HPDE6-E6E7 (cell line): ENCODE results near the gene PSEN2.
A peak's percentile ranks its signal among the peaks of the same experiment; 100 is the strongest.
"Not testable (repeated sequence)": the region's sequence is repeated elsewhere in the genome, so short reads cannot be mapped to it uniquely, and the experiment has no call there.

Experiments
- DNase-seq: peaks from one replicate; pipeline ENCODE4 v3.0.0; 2011; ENCODE audit warnings: missing footprints; ENCODE audit errors: extremely low spot score

PSEN2 gene

DNA sequence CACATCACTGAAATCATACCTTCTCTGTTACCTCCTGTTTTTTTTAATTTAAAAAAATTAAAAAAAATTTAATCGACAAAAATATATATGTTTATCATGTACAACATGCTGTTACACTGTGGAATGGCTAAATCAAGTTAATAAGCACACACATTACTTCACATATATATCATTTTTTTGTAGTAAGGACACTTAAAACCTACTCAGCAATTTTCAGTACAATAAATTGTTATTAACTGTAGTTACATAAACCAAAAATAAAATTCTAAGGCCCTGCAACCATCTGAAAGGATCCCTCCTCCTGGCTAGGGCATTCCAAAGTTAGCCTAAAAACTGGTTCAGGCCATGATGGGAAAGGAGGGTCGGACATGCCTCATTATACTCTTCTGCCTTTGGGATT, 46.1 kb downstream of the PSEN2 start:
- DNase-seq: no peak

DNA sequence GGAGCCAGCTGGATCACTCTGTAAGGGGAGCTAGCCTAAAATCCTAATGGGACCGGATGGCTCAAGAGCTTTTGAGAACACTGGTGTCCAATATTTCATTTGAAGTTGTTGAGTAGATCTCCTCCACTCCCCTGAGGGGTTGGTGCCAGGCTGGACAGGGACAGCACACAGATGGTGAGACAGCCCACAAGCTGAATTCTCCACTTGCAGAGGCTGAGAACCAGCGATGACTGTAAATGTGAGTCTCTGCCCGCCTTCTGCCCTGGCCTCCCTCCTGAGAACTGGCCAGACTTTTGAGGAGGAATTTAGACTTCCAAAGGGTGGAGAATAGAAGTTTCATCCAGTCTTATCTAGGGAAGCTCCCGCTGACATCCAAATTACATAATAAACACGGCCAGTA, 49.2 kb downstream of the PSEN2 start:
- no peak for DNase-seq

DNA sequence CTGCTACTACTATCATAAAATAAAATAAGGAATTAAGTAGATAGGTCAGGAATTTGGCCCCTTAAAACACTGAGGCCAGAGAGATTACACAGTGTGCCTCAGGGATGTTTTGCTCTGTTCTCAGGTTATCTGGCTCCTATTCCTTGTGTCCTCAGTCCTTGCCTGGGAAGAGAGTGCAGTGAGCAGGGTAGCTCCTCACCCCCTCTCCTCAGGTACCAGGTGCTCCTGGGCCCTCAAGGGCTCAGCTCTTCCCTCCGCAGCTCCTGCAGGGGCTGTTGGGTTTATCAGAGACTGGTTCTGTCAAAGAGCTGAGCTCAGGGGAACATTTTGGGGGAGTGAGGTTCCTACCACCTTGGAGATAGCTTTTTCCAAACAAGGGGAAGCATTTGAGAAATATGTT, 49.6 kb downstream of the PSEN2 start:
- no peak for DNase-seq

DNA sequence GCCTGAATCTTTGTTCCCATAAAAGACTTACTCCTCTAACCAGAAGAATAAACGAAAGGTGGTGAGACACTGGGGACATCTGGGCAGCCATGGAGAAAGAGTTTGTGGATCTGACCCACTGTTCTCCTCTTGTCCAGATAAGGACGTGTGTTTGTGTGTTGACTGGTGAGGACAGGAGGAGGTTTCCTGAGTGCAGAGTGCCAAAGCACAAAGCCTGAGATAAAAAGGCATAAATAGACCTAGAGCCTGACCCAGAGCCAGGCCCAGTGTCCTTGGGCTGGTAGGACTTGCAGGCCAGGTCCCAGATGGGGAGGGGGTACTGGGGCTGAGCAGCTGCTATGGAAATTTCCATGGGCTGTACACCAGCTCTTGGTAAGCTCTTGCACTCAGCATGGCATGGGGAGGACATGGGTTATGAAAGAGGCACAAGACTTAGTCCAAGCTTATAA, 50.1 kb downstream of the PSEN2 start:
- no peak for DNase-seq

DNA sequence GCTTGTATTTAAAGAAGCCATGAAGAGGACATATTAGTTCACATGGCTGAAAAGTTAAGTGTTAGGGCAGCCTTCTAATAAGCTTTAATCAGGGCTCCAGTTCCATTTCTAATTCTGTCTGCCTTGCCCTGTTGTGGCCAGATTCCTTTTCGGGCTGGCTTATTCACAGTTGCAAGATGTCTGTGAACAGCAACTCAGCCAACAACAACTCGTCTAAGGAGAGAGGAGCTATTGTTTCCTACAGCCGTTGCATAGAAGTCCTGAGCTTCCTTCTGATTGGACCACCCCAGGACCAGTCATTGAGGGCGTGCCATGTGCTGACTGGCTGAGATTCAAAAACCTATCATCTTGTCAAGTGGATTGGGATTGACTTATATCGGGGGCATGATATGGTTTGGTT, 51.1 kb downstream of the PSEN2 start:
- no peak for DNase-seq

DNA sequence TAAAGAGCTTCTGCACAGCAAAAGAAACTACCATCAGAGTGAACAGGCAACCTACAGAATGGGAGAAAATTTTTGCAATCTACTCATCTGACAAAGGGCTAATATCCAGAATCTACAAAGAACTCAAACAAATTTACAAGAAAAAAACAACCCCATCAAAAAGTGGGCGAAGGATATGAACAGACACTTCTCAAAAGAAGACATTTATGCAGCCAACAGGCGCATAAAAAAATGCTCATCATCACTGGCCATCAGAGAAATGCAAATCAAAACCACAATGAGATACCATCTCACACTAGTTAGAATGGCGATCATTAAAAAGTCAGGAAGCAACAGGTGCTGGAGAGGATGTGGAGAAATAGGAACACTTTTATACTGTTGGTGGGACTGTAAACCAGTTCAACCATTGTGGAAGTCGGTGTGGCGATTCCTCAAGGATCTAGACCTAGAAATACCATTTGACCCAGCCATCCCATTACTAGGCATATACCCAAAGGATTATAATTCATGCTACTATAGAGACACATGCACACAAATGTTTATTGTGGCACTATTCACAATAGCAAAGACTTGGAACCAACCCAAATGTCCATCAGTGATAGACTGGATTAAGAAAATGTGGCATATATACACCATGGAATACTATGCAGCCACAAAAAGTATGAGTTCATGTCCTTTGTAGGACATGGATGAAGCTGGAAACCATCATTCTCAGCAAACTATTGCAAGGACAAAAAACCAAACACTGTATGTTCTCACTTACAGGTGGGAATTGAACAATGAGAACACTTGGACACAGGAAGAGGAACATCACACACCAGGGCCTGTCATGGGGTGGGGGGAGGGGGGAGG, 59.1 kb downstream of the PSEN2 start:
- DNase-seq: not testable (repeated sequence)

DNA sequence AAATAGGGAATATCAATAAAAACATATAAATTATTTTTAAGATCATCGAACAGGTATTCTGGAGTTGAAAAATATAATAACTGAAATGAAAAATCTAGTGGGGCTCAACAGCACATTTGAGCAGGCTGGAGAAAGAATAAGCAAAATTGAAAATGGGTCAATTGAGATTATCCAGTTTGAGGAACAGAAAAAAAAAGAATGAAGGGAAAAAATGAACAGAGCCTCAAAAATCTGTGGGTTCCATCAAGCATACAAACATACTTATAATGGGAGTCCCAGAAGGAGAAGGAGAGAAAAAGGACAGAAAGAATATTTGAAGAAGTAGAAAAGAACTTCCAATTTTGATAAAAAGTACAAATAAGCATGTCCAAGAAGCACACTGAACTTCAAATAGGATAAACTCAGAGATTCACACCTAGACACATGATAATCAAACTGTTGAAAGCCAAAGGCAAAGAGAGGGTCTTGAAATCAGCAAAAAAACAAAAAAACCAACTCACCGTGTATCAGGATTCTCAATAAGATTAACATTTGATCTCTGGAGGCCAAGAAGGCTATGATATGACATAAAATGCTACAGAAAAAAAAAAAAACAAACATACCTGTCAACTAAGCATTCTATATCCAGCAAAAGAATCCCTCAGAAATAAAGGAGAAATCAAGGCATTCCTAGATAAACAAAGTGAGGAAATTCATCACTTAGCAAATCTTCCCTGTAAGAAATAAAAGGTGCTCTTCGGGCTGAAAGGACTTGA, 64.2 kb downstream of the PSEN2 start:
- DNase-seq: no peak

DNA sequence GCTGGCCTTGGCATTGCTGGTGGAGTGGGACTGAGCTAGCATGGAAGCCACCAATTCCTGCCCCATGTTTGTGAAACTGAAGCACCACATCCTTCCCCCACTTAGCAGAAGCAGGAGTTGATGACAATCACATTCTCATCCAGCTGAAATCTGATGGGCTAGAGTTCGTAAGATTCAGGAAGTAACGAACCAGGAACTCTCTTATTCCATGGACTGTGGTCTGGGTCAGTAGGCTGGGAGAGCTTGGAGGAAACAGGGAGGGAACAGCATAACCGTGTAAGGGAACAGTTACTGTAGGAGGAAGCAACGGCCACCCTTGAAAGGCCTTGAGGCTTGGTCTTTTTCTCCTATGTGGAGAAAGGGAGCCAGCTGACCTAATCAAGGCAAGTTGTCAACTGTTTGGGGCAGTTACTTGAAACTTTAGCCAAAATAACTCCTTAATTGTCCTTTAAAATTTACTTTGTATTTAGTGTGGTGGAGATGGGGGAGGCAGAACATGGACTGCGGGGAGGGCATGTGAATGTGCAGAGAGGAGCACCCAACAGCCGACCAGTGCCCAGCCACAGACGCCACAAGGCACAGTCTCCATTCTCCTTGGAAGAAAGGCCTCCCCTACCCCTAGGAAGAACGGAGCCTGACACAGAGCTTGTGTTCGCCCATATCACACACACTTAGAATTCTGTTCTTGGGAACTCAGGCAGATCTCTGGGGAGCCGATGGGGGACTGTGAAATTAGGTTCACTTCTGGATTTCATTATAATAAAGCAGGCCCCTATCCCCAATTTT, 67.7 kb downstream of the PSEN2 start:
- no peak for DNase-seq

DNA sequence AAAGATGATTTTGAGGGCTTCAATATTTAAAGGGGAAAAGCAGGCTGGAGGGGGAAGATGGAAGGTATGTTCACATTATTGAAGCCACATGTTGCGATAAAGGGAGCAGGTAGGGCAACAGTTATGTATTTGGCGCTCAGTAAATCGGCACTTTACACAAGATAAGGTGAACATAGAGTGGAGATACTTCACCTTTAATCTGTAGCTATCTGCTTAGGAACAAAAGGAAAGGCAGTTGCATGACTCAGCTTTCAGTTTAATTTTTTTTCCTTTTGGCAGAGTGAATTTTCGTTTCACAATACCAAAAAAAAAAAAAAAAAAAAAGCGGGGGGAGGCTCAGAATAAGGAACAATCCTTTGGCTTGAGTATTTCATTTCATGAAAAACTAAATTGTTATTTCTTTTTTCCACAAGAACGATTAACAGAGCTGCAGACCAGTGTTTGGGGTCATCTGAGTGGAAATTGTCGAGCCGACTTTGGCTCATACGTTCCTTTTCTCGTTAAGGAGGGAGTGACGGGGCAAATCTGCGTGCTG, 68.6 kb downstream of the PSEN2 start:
- no peak for DNase-seq

DNA sequence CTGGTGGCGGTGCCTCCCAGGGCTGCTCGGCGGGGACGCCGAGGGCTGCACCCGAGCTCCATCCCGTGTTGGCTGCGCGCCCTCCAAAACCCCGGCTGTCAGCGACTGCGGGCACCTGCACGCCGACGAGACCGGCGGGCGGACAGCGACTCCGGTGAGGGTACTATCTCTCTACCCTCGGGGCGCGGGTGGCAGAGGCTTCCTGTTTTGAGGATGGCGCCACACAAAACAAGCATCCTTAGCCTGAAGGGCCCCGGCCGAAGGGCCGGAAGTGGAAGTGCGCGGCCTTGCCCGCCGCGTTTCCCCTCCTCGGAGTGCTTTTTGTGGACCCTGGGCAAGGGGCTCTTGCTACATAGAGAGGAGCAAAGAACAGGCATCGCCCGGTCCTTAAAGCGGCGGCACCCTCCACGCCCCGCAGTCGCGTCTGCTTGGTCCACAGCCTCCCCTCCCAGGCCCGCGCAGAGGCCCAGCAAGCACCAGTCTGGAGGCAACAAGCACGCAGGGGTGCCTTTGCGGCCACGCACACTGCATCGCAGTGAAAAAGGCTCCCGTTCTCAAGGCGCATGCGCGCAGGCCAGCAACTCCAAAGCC, 69.1 kb downstream of the PSEN2 start:
- DNase-seq: peak; percentile 39

DNA sequence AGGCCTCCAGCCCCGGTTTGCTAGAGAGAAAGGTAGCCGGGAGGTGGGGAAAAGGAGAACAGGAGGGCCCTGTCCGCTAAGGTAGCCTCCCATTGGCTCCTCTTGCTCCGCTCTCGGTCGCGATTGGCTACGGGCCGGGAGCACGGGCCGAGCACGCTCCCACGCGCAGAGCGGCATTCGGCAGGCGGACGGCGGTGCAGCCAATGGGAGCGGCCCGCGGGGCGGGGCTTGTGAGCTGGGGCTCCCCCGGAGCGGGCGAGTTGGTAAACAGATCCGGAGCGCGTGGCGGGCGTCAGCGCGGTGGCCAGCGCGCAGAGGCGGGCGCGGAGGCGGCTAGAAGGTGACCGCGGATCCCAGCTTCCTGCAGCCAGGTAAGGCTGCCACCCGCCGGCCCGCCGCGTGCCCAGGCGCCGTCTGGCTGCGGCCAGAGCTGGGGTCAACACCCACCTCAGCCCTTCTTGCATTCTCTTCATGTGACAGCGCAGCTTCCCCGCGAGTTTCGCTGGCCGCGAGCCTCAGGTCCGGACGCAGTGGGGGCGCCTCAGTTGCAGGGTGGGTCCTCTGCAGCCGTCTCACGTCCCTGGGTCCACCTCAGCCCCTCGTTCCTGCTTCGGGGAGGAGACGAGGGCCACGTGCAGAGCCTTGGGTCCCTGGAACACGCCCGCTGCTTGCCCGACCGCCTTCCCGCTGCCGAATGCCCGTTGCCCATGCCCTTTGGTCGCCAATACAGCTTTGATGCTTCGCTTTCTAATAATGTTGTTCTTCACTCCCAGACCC, 69.8 kb downstream of the PSEN2 start, which contains the start of gene COQ8A:
Gene COQ8A (plus strand): TSS at position 266 of the 777 bp plus-strand sequence. CDS start 21,092 bp downstream, outside the sequence.
- peak; percentile 98 for DNase-seq

DNA sequence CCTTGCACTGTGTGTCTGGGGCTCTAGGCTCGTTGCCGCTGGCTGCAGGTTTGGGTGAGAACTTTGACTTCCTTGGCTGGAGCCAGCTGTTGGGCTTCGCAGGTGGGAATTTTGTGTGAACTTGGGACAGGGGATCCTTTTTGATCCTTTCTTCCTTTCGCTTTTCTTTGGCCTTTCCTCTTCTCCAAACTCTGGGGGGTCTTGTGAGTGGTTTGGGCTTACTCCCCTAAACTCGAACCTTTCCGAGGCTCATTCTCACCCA, 70.3 kb downstream of the PSEN2 start:
- DNase-seq: no peak

DNA sequence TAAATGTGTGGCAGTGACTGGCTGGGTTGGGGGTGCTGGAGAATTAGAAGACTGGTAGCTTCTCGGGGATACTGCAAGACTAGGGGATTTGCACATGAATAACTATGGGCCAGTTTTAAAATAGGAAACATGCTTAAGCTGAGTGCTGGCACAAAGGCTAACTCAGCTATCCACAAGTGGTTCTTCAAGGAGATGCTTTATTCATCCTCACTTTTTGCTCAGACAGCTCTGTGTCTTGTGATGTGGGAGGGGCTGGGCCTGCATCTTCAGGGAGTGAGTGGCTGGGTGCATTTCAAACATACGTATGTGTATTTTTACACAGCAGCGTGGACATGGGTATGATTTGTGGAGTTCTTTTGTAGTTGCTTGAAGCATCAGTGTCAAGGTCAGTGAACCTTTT, 72.0 kb downstream of the PSEN2 start:
- no peak for DNase-seq

DNA sequence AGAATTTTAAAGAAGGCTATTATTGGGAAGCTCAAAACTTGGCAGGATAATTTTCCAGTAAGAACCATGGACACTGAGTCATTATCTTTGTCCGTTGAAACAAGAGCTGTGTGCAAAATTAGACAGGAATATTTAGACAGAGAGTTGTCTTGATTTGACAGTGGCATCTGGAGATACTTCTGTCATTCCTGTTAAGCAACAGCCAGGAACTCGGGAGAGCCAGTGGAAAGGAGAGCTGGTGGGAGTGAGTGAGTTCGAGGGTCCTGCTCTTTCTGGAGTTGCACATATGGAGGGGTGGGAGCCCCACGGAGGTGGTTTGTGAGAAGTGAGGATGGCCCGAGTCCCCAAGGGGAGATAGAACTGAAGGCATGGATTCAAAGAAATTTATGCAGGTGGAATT, 72.7 kb downstream of the PSEN2 start:
- DNase-seq: no peak

DNA sequence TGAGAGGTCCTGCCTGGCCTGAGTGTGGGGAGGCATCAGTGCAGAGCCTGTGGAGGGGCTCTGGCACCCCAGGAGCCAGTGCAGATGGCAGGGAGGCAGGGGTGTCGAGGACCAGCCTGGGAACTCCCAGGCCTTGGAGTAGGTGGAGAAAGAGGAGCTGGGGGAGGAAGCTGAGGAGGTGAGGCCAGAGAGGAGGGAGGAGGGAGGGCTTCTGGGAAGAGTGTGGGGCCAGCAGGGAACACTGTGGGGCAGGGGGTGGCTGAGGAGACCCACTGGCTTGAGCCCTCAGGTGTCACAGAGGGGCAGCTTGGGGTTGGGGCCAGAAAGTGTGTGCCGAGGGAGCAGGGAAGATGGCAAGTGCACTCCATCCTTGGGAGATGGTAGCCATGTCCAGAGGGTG, 73.5 kb downstream of the PSEN2 start:
- no peak for DNase-seq

DNA sequence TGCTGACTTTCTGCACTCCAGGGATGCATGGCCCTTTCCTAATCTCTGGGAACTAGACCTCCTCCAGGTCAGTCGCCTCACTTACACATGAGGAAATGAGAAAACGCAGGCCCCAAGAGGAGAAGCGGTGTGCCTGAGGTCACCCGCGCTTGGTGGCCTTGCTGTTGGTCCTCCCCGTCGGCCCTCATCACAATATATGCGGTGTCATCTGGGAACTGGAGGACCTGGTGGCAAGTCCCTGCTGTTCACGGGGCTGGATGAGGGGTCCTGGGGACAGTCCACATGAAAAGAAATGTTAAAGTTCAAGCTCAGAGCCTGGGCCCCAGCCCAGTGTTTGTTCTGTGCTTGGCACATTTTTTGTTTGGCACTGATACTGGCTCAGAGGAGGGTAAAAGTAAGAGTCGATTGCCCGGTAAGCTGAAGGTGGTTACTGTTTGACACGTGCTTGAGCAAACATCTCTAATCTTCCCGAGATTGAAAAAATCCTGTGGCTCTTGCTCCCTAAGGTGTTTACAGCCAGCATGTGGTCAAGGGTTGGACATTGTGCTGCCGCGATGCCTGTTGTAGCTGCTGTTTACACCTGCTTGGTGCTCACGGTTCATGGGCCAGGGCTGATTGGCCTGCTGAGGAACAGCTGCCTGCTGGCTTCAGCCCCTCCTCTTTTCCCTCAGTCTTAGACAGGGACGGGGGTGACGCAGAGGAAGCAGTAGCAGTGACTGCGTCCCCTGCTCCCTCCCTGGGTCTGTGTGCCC, 74.9 kb downstream of the PSEN2 start:
- DNase-seq: no peak
